Neural progenitor cell (in vitro differentiated cells): Measurements from ENCODE around the gene RAPGEF4.

Experiments
- CTCF ChIP-seq: fragments of 200-600 bp; sonication (generic); IDR thresholded peaks from 2 replicates; pipeline ENCODE4 v1.5.1; 2017; ENCODE audit warnings: antibody characterized with exemption, mild to moderate bottlenecking
- EZH2phosphoT487 ChIP-seq: fragments of 200-600 bp; sonication (generic); IDR thresholded peaks from 2 replicates; pipeline ENCODE4 v1.6.1; 2017; ENCODE audit warnings: antibody characterized with exemption

- TF ChIP-seq CTCF (no peak), EZH2phosphoT487 (no peak)
These were observed 37.4 kb upstream of the RAPGEF4 start for GRCh38 chr2:172698041-172698863.
